H1 (cell line): ENCODE measurements around the gene POLD4. TPM values are rescaled to one million over a fixed set of nuclear protein-coding genes. Genes with fewer than 3 reads are reported as not detected.

Source experiments
- GABPA ChIP-seq: IDR thresholded peaks from 2 replicates; pipeline ENCODE4 v1.6.1; 2011; ENCODE audit warnings: mild to moderate bottlenecking, low read length, moderate library complexity, borderline replicate concordance; ENCODE audit not compliant: insufficient read depth
- NRF1 ChIP-seq: IDR thresholded peaks from 2 replicates; pipeline ENCODE4 v1.6.1; 2011; ENCODE audit warnings: mild to moderate bottlenecking, low read depth, low read length, improper control_type of control experiment
- SP4 ChIP-seq: IDR thresholded peaks from 2 replicates; pipeline ENCODE4 v1.6.1; 2012; ENCODE audit warnings: low read length, inconsistent platforms
- polyA plus RNA-seq, 7 experiments: library from polyadenylated mRNA; depleted of rRNA in 3 of 7; stranded (reverse) in 5 of 7; unstranded in 2 of 7; fragments of >200 nt in 5 of 7; fragments of 200-250 nt in 2 of 7; gene quantifications; 1 replicate in 5 of 7; 2 replicates in 1 of 7; 4 replicates in 1 of 7; pipeline versions ENCODE4 v1.2.1 to v1.2.3, GENCODE V29; 2011 to 2013; ENCODE audit warnings: missing spikeins in 2 of 7, mixed read lengths in 2 of 7
- total RNA-seq: library from RNA; stranded (reverse); fragmentation: NEBNext Ultra II Directional; extraction: Animal tissue kit (Norgen Biotek cat#: 25700); gene quantifications from 2 replicates; pipeline ENCODE4 v1.2.1, GENCODE V29; 2021

Gene POLD4
- total and polyA plus RNA-seq, 2 of the 8 experiments (the other 6 are each of a cell fraction or from before 2014, with no cell fraction given), result 21.2 to 46.7 TPM

DNA sequence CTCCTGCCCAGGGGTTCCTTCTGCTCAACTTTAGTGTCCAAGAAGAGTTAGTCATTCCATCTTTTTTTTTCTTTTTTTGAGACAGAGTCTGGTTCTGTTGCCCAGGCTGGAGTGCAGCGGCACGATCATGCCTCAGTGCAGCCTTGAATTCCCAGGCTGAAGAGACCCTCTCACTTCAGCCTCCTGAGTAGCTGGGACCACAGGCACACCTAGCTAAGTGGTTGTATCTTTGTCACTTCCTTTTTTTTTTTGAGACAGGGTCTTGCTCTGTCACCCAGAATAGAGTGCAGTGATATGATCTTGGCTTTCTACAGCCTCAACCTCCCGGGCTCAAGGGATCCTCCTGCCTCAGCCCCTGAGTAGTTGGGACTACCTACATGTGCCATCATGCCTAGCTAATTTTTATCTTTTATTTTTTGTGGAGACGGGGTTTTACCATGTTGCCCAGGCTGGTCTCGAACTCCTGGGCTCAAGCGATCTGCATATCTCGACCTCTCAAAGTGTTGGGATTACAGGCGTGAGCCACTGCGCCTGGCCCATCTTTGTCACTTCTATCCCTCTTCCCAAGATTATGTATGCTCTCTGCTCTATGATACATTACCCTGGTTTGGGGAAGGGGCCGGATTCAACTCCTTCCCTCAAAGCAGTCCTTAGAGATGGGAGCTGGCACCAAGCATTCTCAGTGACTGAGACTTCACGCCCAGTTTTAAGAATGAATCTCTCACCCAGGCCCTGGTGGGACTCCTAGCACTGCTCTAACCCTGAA lies 40.0 kb downstream of the POLD4 start (continued):
- TF ChIP-seq SP4, result no peak
- TF ChIP-seq NRF1, result no peak
- TF ChIP-seq GABPA, result no peak
- TF ChIP-seq, all 59 proteins: peak for 0
